Naive thymus-derived CD8-positive, alpha-beta T cell (primary cell): ENCODE measurements around the gene SCAPER. TPM values are rescaled to one million over a fixed set of nuclear protein-coding genes. Genes with fewer than 3 reads are reported as not detected.

Experiments
- ATAC-seq, 2 donors: fragments of 150-1000 bp; cut with Tn5 transposase in 1 of 2; sonication (Bioruptor Pico), chemical (Tn5 transposase) in 1 of 2; 1 replicate in 1 of 2; 2 replicates in 1 of 2; pipeline ENCODE4 v1.10.0; 2021; ENCODE audit warnings: mild to moderate bottlenecking in 2 of 2, moderate library complexity in 2 of 2
- POLR2A ChIA-PET: fragments of 350-600 bp; sonication (Branson Sonifier 250); formaldehyde crosslinking; loops from one replicate; lab custom pipeline; 2021; ENCODE audit warnings: antibody characterized with exemption; lab: Charles Lee
- DNase-seq, 10 donors: peaks; one replicate each; pipeline versions ENCODE4 v3.0.0 to v3.0.0-alpha.2; 2020 to 2022
- H3K27ac Mint-ChIP-seq, 10 donors: one replicate each; pipeline ENCODE4 v1.8.0; 2020 to 2022; ENCODE audit warnings: mild to moderate bottlenecking in 10 of 10, mixed read lengths in 10 of 10, moderate library complexity in 4 of 10, inconsistent platforms in 1 of 10
- H3K27me3 Mint-ChIP-seq, 5 donors: one replicate each; pipeline ENCODE4 v1.8.0; 2021 to 2022; ENCODE audit warnings: mixed read lengths in 5 of 5
- H3K36me3 Mint-ChIP-seq, 3 donors: one replicate each; pipeline ENCODE4 v1.8.0; 2020 to 2022; ENCODE audit warnings: mixed read lengths in 3 of 3, mild to moderate bottlenecking in 2 of 3, inconsistent platforms in 1 of 3
- H3K4me1 Mint-ChIP-seq, 4 donors: one replicate each; pipeline ENCODE4 v1.8.0; 2021 to 2022; ENCODE audit warnings: mixed read lengths in 4 of 4
- H3K4me3 Mint-ChIP-seq, 10 donors: one replicate each; pipeline ENCODE4 v1.8.0; 2020 to 2022; ENCODE audit warnings: mild to moderate bottlenecking in 10 of 10, mixed read lengths in 10 of 10, moderate library complexity in 6 of 10, inconsistent platforms in 1 of 10
- H3K9me3 Mint-ChIP-seq, 9 donors: one replicate each; pipeline ENCODE4 v1.8.0; 2020 to 2022; ENCODE audit warnings: mixed read lengths in 9 of 9, mild to moderate bottlenecking in 3 of 9, inconsistent platforms in 1 of 9, moderate library complexity in 1 of 9
- polyA plus RNA-seq, 3 donors: library from polyadenylated mRNA; unstranded; fragments of 300-500 nt; fragmentation: Illumina TruSeq; gene quantifications; one replicate each; pipeline ENCODE4 v1.2.3, GENCODE V29; 2021
- total RNA-seq, 8 experiments: library from RNA in 2 of 8; stranded (reverse) in 2 of 8; gene quantifications; one replicate each; pipeline ENCODE4 v1.2.3 and lab custom pipeline; 2021 to 2026

Gene SCAPER
- total and polyA plus RNA-seq, 5 experiments from 2014 or later = 12.3 to 58.5 (median 17.7) TPM

DNA sequence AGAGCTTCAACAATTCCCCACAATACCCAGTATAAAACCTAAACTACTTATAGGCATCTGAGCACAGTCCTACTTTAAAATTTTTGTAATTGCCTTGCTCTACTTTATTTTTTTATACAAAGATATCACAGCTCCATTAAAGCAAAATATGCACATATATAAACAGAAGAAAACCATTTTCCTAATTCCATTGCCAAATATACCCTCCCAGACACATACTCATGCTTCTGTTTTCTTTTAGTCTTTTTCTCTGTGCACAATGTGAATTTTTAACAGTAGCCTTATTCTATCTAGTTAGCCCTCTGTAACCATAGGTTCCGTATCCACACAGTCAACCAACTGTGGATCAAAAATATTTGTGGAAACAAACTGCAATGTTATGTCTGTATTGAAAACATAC lies 260.5 kb downstream of the SCAPER start:
- no peak overlapping the region for H3K4me3 Mint-ChIP-seq
- H3K9me3 Mint-ChIP-seq = peaks cover 0 to 9% (median 4%) of the 10 kb centered on the region in 9 donors
- no peaks in the 10 kb centered on the region for H3K27me3 Mint-ChIP-seq
- H3K4me1 Mint-ChIP-seq = peaks cover 0 to 4% (median 0%) of the 10 kb centered on the region in 4 donors
- no peak overlapping the region for H3K27ac Mint-ChIP-seq
- DNase-seq (no peak), ATAC-seq (no peak)
- H3K36me3 Mint-ChIP-seq = peaks cover 21 to 59% (median 56%) of the 10 kb centered on the region in 3 donors
- POLR2A ChIA-PET = no interaction called here

DNA sequence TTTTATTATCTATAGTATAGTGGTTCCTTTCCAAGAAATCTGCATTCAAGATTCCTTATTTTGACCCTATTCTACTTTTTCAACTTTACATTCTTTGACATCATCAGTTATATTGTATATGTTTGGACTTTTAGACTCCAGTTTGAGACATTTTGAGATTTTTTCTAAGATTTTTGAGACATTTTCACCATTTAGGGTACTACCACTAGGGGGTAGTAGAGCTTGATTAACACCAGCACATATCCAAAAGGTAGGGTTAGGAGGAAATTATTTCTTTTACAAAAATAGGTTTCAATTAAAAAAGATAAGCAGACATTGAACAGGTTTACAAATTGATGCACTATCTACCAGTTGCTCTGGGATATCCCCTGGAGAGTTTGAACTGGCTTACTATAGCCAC lies 262.5 kb downstream of the SCAPER start:
- no peak for ATAC-seq
- H3K4me1 Mint-ChIP-seq = peaks cover 0 to 4% (median 0%) of the 10 kb centered on the region in 4 donors
- peaks cover 13 to 46% (median 41%) of the 10 kb centered on the region in 3 donors for H3K36me3 Mint-ChIP-seq
- H3K27ac Mint-ChIP-seq = no peak overlapping the region
- H3K4me3 Mint-ChIP-seq = no peak overlapping the region
- DNase-seq = no peak
- POLR2A ChIA-PET = no interaction called here
- H3K9me3 Mint-ChIP-seq = peaks cover 0 to 5% (median 0%) of the 10 kb centered on the region in 9 donors
- no peaks in the 10 kb centered on the region for H3K27me3 Mint-ChIP-seq

DNA sequence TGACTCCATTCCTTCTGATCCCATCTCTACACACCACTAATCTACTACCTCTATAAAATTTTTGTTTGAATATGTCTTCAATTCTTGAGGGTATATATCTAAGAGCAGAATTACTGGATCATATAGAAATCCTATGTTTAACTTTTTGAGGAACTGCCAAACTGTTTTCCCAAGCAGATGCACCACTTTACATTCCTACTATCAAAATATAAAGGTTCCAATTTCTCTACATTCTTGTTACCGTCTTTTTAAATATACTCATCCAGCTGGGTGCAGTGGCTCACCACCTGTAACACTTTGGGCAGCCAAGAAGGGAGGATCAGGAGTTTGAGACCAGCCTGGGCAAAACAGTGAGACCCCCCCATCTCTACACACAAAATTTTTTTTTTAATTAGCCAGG lies 268.0 kb downstream of the SCAPER start:
- ATAC-seq = no peak
- Mint-ChIP-seq H3K27ac (no peak overlapping the region), H3K9me3 (peaks cover 0 to 10% (median 2%) of the 10 kb centered on the region in 9 donors), H3K36me3 (peaks cover 17 to 38% (median 20%) of the 10 kb centered on the region in 3 donors), H3K4me3 (no peak overlapping the region), H3K4me1 (no peaks in the 10 kb centered on the region), H3K27me3 (no peaks in the 10 kb centered on the region)
- POLR2A ChIA-PET = no interaction called here
- DNase-seq = no peak

DNA sequence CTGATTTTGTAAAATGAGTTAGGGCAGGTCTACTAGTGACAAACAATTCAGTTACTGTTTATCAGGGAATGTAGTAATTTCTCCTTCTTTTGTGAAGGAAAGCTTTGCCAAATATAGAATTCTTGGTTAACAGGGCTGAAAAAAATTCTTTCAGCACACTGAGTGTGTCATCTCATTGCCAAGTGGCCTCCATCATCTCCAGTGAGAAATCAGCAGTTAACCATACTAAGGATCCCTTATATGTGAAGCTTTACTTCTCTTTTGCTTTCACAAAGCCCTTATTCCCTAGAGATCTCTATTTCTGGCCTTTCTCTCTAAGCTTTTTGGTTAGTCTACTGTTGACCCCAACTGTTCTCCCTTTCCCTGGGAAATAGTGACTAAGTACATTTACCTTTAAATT lies 269.1 kb downstream of the SCAPER start:
- POLR2A ChIA-PET = no interaction called here
- DNase-seq (no peak), ATAC-seq (no peak)
- Mint-ChIP-seq H3K4me1 (no peaks in the 10 kb centered on the region), H3K27me3 (no peaks in the 10 kb centered on the region), H3K36me3 (peaks cover 14 to 38% (median 20%) of the 10 kb centered on the region in 3 donors), H3K9me3 (peaks cover 0 to 10% (median 2%) of the 10 kb centered on the region in 9 donors), H3K27ac (no peak overlapping the region), H3K4me3 (no peak overlapping the region)

DNA sequence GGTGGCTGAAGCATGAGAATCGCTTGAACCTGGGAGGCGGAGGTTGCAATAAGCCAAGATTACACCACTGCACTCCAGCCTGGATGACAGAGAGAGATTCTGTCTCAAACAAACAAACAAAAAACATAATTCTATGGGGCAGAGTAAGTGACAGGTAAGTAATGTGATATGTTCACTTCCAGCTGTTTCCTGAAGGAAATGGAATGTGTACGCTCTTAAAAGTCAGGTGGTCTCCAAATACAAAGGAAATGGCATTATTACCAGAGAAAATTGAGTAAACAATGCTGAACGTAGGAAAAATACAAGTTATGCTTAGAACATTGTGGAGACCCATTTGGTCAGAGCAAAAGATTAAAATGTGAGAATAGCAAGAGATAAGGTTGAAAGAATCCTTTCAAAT lies 278.5 kb downstream of the SCAPER start:
- peaks cover 0 to 16% (median 0%) of the 10 kb centered on the region in 9 donors for H3K9me3 Mint-ChIP-seq
- H3K27ac Mint-ChIP-seq = no peak overlapping the region
- no peaks in the 10 kb centered on the region for H3K4me1 Mint-ChIP-seq
- no peaks in the 10 kb centered on the region for H3K27me3 Mint-ChIP-seq
- POLR2A ChIA-PET = no interaction called here
- no peak for ATAC-seq
- H3K36me3 Mint-ChIP-seq = peaks cover 7 to 27% (median 10%) of the 10 kb centered on the region in 3 donors
- DNase-seq = no peak
- H3K4me3 Mint-ChIP-seq = no peak overlapping the region

DNA sequence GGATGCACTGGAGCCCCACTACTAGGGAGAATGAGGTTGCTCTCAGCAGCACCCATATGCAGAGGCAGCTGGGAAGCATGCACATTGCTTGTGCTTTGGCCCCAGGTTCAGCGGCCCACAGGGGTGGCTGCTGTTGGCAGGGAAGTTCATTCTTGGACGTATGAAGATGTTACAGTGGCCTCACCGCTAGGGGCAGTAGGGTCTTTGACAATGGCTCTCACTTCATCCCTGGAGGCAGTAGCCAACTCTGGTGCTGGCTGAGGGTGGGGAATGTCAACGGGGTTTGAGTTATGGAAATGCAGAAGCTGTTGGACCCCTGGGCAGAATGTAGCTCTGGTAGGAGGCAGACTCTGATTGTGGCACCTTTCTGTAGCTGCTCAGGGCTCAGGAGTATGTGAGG lies 279.9 kb downstream of the SCAPER start:
- H3K27ac Mint-ChIP-seq = no peak overlapping the region
- POLR2A ChIA-PET = no interaction called here
- H3K27me3 Mint-ChIP-seq = no peaks in the 10 kb centered on the region
- H3K4me1 Mint-ChIP-seq = no peaks in the 10 kb centered on the region
- no peak for ATAC-seq
- H3K4me3 Mint-ChIP-seq = no peak overlapping the region
- DNase-seq = no peak
- peaks cover 0 to 16% (median 0%) of the 10 kb centered on the region in 9 donors for H3K9me3 Mint-ChIP-seq
- peaks cover 12 to 34% (median 20%) of the 10 kb centered on the region in 3 donors for H3K36me3 Mint-ChIP-seq

DNA sequence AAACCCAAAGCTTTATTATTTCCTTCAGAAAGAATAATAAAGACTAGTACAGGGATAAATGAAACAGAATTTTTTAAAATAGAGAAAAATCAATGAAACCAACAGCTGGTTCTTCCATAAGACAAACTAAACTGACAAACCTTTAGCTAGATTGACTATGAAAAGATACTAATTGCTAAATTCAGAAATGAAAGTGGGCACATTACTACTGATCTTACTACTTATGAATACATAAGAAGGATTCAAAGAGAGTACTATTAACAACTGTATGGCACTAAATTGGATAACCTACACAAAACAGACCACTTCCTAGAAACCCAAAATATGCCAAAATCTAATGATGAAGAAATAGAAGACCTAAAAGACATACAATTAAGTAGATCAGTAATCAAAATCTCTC lies 290.4 kb downstream of the SCAPER start:
- ATAC-seq (no peak), DNase-seq (no peak)
- no peak overlapping the region for H3K4me3 Mint-ChIP-seq
- peaks cover 57 to 70% (median 63%) of the 10 kb centered on the region in 3 donors for H3K36me3 Mint-ChIP-seq
- peaks cover 0 to 52% (median 20%) of the 10 kb centered on the region in 9 donors for H3K9me3 Mint-ChIP-seq
- H3K27ac Mint-ChIP-seq = no peak overlapping the region
- peaks cover 0 to 4% (median 0%) of the 10 kb centered on the region in 4 donors for H3K4me1 Mint-ChIP-seq
- H3K27me3 Mint-ChIP-seq = no peaks in the 10 kb centered on the region
- POLR2A ChIA-PET = no interaction called here

DNA sequence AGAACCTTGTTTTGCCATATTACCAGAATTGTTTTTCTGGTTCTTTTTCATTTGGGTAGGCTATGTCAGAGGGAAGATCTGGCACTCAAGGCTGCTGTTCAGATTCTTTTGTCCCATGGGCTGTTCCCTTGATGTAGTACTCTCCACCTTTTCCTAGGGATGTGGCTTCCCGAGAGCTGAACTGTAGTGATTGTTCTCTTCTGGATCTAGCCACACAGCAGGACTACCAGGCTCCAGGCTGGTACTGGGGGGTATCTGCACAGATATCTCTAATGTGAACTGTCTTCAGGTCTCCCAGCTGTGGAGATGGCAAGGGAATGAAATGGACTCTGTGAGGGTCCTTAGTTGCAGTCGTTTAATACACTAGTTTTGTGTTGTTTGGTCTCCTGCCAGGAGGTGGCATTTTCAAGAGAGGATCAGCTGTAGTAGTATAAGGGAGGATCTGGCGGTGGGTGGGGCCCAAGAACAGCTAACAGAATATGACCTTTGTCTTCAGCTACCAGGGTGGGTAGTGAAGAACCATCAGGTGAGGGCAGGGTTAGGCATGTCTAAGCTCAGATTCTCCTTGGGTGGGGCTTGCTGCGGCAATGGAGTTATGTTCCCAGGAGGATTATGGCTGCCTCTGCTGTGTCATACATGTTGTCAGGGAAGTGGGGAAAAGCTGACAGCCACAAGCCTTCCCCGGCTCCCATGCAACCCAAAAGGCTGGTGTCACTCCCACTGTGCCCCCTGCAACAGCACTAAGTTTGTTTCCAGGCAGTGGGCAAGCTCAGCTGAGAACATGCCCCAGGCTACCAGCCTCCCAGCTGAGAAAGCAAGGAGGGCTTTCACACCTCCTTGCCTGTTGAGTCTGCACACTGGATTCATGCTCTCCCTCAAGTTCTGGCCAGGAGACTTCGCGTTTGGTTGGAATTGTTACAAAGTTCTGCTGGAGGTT lies 316.1 kb downstream of the SCAPER start:
- Mint-ChIP-seq H3K27me3 (no peaks in the 10 kb centered on the region), H3K27ac (no peak overlapping the region)
- POLR2A ChIA-PET = no interaction called here

DNA sequence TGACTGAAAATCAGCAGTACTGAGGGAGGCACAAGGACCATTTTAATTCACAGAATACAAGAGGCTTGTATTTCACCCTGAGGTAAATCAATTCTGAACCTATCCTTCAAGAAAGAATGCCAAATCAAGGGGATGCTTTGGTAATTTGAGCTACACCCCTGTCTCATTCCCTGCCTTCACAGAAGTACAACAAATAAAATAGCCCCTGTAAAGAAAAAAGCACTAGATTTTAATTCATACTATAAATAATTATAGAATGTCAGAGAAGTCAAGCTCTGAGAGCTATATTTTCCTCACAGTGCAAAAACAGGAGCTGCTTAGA lies 319.6 kb downstream of the SCAPER start:
- no peaks in the 10 kb centered on the region for H3K27me3 Mint-ChIP-seq
- ATAC-seq (no peak), DNase-seq (no peak)
- peaks cover 24 to 56% (median 26%) of the 10 kb centered on the region in 3 donors for H3K36me3 Mint-ChIP-seq
- POLR2A ChIA-PET = no interaction called here
- no peak overlapping the region for H3K27ac Mint-ChIP-seq
- peaks cover 8 to 36% (median 24%) of the 10 kb centered on the region in 9 donors for H3K9me3 Mint-ChIP-seq
- no peak overlapping the region for H3K4me3 Mint-ChIP-seq
- H3K4me1 Mint-ChIP-seq = no peaks in the 10 kb centered on the region

More for the DNA sequence above, 316.1 kb downstream of the SCAPER start:
- no peak for ATAC-seq
- peaks cover 0 to 2% (median 0%) of the 10 kb centered on the region in 4 donors for H3K4me1 Mint-ChIP-seq
- peaks cover 0 to 5% (median 1%) of the 10 kb centered on the region in 9 donors for H3K9me3 Mint-ChIP-seq
- DNase-seq = no peak
- peaks cover 5 to 26% (median 20%) of the 10 kb centered on the region in 3 donors for H3K36me3 Mint-ChIP-seq
- no peak overlapping the region for H3K4me3 Mint-ChIP-seq

DNA sequence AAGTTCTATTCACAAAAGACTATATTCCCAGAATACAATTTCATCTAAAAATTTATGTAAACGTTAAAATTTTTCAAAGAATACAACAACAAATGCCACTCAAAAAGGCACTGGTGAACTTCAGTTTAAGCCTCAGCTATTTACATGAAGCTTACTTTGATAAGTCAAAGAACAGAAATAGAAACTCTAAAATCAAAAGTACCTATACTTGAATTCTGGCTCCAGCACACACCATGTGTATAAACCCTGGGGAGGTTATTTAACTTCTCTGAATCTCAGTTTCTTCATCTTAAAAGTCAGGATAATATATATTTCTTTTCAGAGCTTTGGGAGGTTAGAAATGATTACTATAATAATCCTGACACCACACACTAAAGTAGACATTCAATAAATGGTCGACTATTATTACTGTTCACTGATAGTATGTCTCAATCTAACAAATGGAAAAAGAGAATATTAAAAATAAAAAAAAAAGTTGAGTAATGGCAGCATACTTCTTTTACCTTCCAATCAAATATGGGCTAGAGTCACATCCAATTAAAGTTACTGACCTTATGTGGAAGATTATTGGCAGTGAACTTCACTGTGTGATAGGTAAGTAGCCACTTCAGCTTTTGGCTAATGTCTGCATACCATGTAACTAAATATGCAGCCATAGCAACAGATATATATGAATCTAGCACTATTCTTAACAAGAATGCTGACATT lies 320.1 kb downstream of the SCAPER start:
- no peaks in the 10 kb centered on the region for H3K27me3 Mint-ChIP-seq
- POLR2A ChIA-PET = no interaction called here
- no peak overlapping the region for H3K27ac Mint-ChIP-seq
- no peak overlapping the region for H3K4me3 Mint-ChIP-seq
- H3K9me3 Mint-ChIP-seq = peaks cover 8 to 38% (median 25%) of the 10 kb centered on the region in 9 donors
- ATAC-seq (no peak), DNase-seq (no peak)
- peaks cover 21 to 54% (median 28%) of the 10 kb centered on the region in 3 donors for H3K36me3 Mint-ChIP-seq
- H3K4me1 Mint-ChIP-seq = no peaks in the 10 kb centered on the region

DNA sequence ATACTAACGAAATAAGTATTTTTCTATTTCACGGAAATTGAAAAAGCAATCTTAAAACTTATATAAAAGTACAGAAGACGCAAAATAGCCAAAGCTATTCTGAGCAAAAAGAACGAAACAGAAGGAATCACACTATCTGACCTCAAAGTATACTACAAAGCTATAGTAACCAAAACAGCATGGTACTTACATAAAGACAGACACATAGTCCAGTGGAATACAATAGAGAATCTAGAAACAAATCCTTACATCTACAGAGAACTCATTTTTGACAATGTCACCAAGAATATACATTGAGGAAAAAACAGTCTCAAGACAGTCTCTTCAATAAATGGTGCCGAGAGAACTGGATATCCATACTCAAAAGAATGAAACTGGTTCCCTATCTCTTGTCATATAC lies 322.6 kb downstream of the SCAPER start:
- DNase-seq = no peak
- Mint-ChIP-seq H3K27me3 (no peaks in the 10 kb centered on the region), H3K27ac (no peak overlapping the region), H3K4me1 (peaks cover 3 to 7% (median 6%) of the 10 kb centered on the region in 4 donors), H3K9me3 (peaks cover 8 to 43% (median 25%) of the 10 kb centered on the region in 9 donors), H3K4me3 (no peak overlapping the region), H3K36me3 (peaks cover 12 to 40% (median 24%) of the 10 kb centered on the region in 3 donors)
- POLR2A ChIA-PET = no interaction called here
- ATAC-seq = no peak

DNA sequence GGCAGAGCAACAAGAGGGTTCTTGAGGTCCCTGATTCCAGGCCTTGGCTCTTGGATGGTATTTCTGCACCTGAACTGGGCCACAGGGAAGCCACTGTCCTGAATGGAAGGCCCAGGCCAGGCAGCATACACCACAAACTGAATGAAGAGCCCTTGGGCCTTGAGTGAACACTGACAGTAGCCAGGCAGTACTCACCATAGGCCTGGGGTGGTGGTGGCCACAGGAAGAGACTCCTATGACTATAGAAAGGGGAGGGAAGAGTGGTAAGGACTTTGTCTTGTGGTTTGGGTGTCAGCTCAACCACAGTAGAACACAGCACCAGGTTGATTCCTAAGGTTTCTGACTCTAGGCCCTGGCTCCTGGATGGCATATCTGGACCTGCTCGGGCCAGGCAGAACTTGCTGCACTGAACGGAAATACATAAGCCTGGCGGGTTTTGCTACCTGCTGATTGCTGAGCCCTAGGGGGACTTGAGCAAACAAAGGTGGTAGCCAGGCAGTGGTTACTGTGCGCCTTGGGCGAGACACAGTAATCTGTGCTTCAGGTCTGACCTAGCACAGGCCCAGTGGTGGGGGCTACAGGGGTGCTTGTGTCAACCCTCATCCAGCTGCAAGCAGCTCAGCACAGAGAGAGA lies 327.1 kb downstream of the SCAPER start:
- Mint-ChIP-seq H3K4me1 (peaks cover 6 to 16% (median 9%) of the 10 kb centered on the region in 4 donors), H3K4me3 (no peak overlapping the region), H3K27ac (no peak overlapping the region), H3K9me3 (peaks cover 5 to 33% (median 22%) of the 10 kb centered on the region in 9 donors), H3K27me3 (no peaks in the 10 kb centered on the region), H3K36me3 (peaks cover 26 to 41% (median 29%) of the 10 kb centered on the region in 3 donors)
- ATAC-seq (no peak), DNase-seq (no peak)
- POLR2A ChIA-PET = no interaction called here
